GM12891 (cell line): Measurements from ENCODE around the gene SENP5.

ENCODE experiments used
- POLR2A ChIP-seq: IDR thresholded peaks from 2 replicates; pipeline ENCODE4 v1.6.1; 2011; ENCODE audit warnings: low read depth, low read length, control low read depth
- POLR2AphosphoS5 ChIP-seq: IDR thresholded peaks from 2 replicates; pipeline ENCODE4 v1.6.1; 2011; ENCODE audit warnings: low read depth, low read length, control low read depth
- TAF1 ChIP-seq: IDR thresholded peaks from 2 replicates; pipeline ENCODE4 v1.6.1; 2011; ENCODE audit warnings: low read depth, low read length, control low read depth

GRCh38 chr3:196931828-196932587 is 64.3 kb downstream of the SENP5 start:
- TF ChIP-seq POLR2AphosphoS5 (no peak), TAF1 (no peak), POLR2A (no peak)
